Brain microvascular endothelial cell (primary cell): Measurements from ENCODE around the gene PTPRU.

ENCODE experiments used
- DNase-seq: peaks from one replicate; pipeline ENCODE4 v3.0.0-alpha.2; 2020
- H3K27ac ChIP-seq: fragments of 250-450 bp; sonication (Bioruptor Pico); 2 replicates; pipeline ENCODE4 v1.5.1; 2020; ENCODE audit warnings: mild to moderate bottlenecking, moderate library complexity
- H3K27me3 ChIP-seq: fragments of 250-450 bp; sonication (Bioruptor Pico); replicated peaks from 2 replicates; pipeline ENCODE4 v1.5.1; 2020; ENCODE audit warnings: mild to moderate bottlenecking
- H3K36me3 ChIP-seq: fragments of 250-450 bp; sonication (Bioruptor Pico); replicated peaks from 2 replicates; pipeline ENCODE4 v1.5.1; 2020; ENCODE audit warnings: mild to moderate bottlenecking
- H3K4me3 ChIP-seq: 2 replicates; pipeline ENCODE4 v1.5.1; 2011; ENCODE audit warnings: low read depth, mild to moderate bottlenecking, control low read depth, low read length, moderate library complexity
- in situ Hi-C: cut with HindIII; loops from 2 replicates; pipeline ENCODE4 v1.10.0; 2017; ENCODE audit warnings: low sequenced_read_pairs, low pct_ligation_motif_present
- TF ChIP-seq, protein P1 (sequence below): IDR thresholded peaks from 2 replicates; pipeline ENCODE4 v1.5.1; 2011; ENCODE audit warnings: low read depth, mild to moderate bottlenecking, moderate library complexity, low read length, control low read depth, inconsistent platforms; ENCODE audit errors: missing control alignments

PTPRU gene

DNA sequence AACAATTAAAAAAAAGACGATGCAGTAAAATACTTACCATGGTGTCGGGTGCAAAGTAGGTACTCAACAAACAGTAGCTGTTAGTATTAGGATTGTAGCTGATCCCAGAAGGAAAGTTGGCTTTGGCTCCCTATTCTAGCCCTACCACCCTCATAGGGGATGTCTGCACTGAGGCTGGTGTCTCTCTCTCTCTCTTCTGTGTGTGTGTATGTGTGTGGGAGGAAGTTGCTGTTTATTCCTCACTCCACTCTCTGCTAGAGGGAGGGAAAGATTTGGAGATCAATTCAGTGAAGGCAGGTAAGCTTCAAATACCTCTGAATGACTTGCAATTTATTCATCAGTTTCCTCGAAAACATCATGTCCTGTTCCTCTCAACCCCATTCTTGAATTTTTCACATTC is 124.4 kb downstream of the PTPRU start:
- in situ Hi-C loops: no loop called here
- TF ChIP-seq, protein P1, sequence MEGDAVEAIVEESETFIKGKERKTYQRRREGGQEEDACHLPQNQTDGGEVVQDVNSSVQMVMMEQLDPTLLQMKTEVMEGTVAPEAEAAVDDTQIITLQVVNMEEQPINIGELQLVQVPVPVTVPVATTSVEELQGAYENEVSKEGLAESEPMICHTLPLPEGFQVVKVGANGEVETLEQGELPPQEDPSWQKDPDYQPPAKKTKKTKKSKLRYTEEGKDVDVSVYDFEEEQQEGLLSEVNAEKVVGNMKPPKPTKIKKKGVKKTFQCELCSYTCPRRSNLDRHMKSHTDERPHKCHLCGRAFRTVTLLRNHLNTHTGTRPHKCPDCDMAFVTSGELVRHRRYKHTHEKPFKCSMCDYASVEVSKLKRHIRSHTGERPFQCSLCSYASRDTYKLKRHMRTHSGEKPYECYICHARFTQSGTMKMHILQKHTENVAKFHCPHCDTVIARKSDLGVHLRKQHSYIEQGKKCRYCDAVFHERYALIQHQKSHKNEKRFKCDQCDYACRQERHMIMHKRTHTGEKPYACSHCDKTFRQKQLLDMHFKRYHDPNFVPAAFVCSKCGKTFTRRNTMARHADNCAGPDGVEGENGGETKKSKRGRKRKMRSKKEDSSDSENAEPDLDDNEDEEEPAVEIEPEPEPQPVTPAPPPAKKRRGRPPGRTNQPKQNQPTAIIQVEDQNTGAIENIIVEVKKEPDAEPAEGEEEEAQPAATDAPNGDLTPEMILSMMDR: no peak
- H3K36me3 ChIP-seq: no peaks in the 10 kb centered on the region
- no peak overlapping the region for H3K4me3 ChIP-seq
- no peak overlapping the region for H3K27ac ChIP-seq
- no peaks in the 10 kb centered on the region for H3K27me3 ChIP-seq
- DNase-seq: no peak

DNA sequence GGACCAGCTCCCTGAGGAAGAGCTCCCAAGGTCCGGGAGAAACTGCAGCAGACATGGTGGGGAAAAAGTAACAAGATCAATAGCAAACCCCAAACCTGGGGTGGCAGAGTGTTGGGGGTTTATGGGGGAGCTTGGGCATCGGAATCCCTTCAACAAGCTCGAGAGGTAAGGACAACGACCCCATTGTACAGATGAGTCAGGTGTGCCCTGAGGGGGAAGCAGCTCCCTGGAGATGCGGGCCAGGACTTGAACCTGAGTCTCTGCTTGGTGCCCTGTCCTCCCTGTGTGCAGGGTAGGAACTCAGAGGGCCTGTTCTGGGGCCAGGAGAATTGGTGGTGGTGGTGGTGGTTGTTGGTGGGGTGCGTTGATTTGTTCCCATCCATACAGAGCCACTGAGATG is 125.4 kb downstream of the PTPRU start:
- in situ Hi-C loops: no loop called here
- Histone ChIP-seq H3K27me3 (no peaks in the 10 kb centered on the region), H3K36me3 (no peaks in the 10 kb centered on the region), H3K27ac (no peak overlapping the region), H3K4me3 (no peak overlapping the region)
- DNase-seq: no peak
- TF ChIP-seq, protein P1: no peak

DNA sequence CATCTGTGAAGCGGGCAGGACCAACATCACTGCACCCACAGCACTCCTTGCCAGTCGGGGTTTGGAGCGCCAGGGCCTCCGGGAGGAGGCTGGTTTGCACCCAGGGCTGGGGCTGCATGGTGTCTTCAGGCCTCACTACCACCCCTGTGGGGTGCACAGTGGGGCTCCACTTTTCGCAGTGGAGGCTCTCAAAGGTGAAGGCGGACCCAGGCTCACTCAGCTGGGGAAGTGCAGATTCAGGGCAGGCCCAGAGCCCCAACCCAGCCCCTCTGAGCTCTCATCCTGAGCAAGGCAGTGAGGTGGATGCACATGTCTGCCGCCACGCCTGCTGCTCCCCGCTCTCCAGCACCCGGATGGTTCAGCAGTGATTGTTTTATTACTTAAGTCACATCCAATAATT is 125.8 kb downstream of the PTPRU start:
- no peak for DNase-seq
- TF ChIP-seq, protein P1: no peak
- Histone ChIP-seq H3K4me3 (no peak overlapping the region), H3K27me3 (no peaks in the 10 kb centered on the region), H3K27ac (no peak overlapping the region), H3K36me3 (no peaks in the 10 kb centered on the region)
- in situ Hi-C loops: no loop called here

DNA sequence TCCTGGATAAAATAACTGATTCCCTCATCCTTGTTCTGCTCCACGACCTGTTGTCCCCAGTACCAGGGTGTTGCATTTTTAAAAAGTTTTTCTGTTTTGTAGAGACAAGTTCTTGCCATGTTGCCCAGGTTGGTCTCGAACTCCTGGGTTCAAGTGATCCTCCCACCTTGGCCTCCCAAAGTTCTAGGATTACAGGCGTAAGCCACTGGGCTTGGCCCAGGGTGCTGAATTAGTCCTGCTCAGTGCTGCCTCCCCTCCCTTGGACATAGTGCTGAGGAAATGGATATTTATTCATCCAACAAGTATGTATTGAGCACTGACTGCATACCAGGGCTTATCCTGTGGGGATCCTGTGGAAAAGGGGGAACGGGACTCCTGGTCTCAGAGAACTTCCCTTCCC is 126.4 kb downstream of the PTPRU start:
- in situ Hi-C loops: no loop called here
- H3K4me3 ChIP-seq: no peak overlapping the region

DNA sequence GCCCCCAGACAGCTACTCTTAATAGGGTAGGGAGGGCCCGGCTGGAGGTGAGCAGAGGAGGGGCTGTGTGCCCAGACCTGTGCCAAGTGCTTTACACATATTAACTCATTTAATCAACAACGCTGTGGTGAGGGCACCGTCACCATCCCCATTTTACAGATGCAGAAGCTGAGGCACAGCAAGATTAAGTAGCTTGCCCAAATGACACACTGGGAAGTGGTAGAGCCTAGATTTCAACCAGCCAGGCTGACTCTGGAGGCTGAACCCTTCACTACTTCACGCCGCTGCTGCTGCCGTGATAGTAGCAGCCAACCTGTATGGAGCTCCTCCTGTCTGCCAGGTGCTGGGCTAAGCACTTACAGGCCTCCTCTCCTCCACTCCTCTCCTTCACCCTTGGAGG is 127.2 kb downstream of the PTPRU start:
- no peak for DNase-seq
- H3K27me3 ChIP-seq: no peaks in the 10 kb centered on the region
- H3K4me3 ChIP-seq: no peak overlapping the region
- TF ChIP-seq, protein P1: no peak
- in situ Hi-C loops: no loop called here
- no peaks in the 10 kb centered on the region for H3K36me3 ChIP-seq
- no peak overlapping the region for H3K27ac ChIP-seq

More for the DNA sequence above, 126.4 kb downstream of the PTPRU start:
- DNase-seq: no peak
- H3K36me3 ChIP-seq: no peaks in the 10 kb centered on the region
- no peaks in the 10 kb centered on the region for H3K27me3 ChIP-seq
- TF ChIP-seq, protein P1: no peak
- no peak overlapping the region for H3K27ac ChIP-seq

DNA sequence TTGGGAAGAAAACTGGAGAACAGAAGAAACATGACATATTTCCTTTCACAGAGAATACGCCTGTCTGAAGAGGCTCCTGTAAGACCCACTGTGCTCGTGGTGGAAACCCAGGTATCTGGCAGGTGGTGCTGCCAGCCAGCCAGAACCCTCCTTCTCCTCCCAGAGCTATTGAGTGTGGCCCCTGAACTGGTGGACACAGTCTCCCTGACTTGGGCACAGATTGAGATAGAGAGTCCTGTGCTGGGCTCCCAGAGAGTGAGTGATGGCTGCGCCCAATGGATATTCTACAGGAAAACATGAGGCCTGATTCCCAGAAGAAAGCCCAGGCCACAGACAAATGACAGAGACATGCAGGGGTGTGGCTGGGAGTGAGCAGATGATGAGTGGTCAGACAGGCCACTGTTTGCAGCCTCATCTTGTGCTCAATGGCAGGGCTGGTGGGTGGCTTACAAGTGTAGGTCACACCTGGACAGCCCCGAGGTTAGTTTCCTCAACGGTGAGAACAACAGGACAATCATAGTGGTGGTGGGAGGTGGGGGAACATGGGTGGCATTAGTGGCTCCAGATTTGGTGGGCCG is 127.9 kb downstream of the PTPRU start:
- no peaks in the 10 kb centered on the region for H3K36me3 ChIP-seq
- in situ Hi-C loops: no loop called here
- TF ChIP-seq, protein P1: no peak
- H3K4me3 ChIP-seq: no peak overlapping the region
- no peak overlapping the region for H3K27ac ChIP-seq
- no peaks in the 10 kb centered on the region for H3K27me3 ChIP-seq
- no peak for DNase-seq
